Immature natural killer cell (primary cell): ENCODE results near the gene FRS2. TPM values are rescaled to one million over a fixed set of nuclear protein-coding genes. Genes with fewer than 3 reads are reported as not detected.

Experiments used
- DNase-seq, 3 donors: peaks; one replicate each; pipeline ENCODE4 v3.0.0; 2022; ENCODE audit warnings: mixed read lengths in 1 of 3
- H3K27ac Mint-ChIP-seq, 6 donors: one replicate each; pipeline ENCODE4 v1.8.0; 2020; ENCODE audit warnings: mixed read lengths in 6 of 6, mild to moderate bottlenecking in 5 of 6, inconsistent platforms in 4 of 6, moderate library complexity in 3 of 6
- H3K27me3 Mint-ChIP-seq, 3 donors: one replicate each; pipeline ENCODE4 v1.8.0; 2020 to 2021; ENCODE audit warnings: low read depth in 3 of 3, mild to moderate bottlenecking in 3 of 3, mixed read lengths in 3 of 3, moderate library complexity in 3 of 3, inconsistent platforms in 1 of 3
- H3K36me3 Mint-ChIP-seq, 3 donors: one replicate each; pipeline ENCODE4 v1.8.0; 2020; ENCODE audit warnings: mixed read lengths in 3 of 3, inconsistent platforms in 2 of 3, mild to moderate bottlenecking in 2 of 3
- H3K4me1 Mint-ChIP-seq, 2 donors: one replicate each; pipeline ENCODE4 v1.8.0; 2020; ENCODE audit warnings: inconsistent platforms in 2 of 2, mild to moderate bottlenecking in 2 of 2, mixed read lengths in 2 of 2, moderate library complexity in 1 of 2
- H3K4me3 Mint-ChIP-seq, 5 donors: one replicate each; pipeline ENCODE4 v1.8.0; 2020; ENCODE audit warnings: mild to moderate bottlenecking in 5 of 5, mixed read lengths in 5 of 5, inconsistent platforms in 3 of 5, moderate library complexity in 3 of 5
- H3K9me3 Mint-ChIP-seq, 6 donors: one replicate each; pipeline ENCODE4 v1.8.0; 2020; ENCODE audit warnings: mild to moderate bottlenecking in 6 of 6, mixed read lengths in 6 of 6, inconsistent platforms in 4 of 6, moderate library complexity in 3 of 6
- polyA plus RNA-seq, 3 donors: library from polyadenylated mRNA; unstranded; fragments of 300-500 nt; fragmentation: Illumina TruSeq; gene quantifications; one replicate each; pipeline ENCODE4 v1.2.3, GENCODE V29; 2021

The FRS2 gene
- polyA plus RNA-seq, result 10 to 100 TPM in 1 of 3 donors, 1 to 10 TPM in 2; 5.6 to 11.2 (median 7.8) TPM

- Mint-ChIP-seq H3K27me3 (peaks cover 0 to 2% (median 2%) of the 10 kb centered on the region in 3 donors), H3K27ac (peak within 1 kb of the TSS; percentile 86 to 98 (median 96)), H3K4me1 (peaks cover 41 to 55% of the 10 kb centered on the region in 2 donors), H3K4me3 (peak within 1 kb of the TSS; percentile 96 to 99 (median 96)), H3K9me3 (no peaks in the 10 kb centered on the region), H3K36me3 (no peaks in the 10 kb centered on the region)
- DNase-seq, result peak; percentile 77 to 83 (median 82)
These were observed at the start of gene FRS2 for GRCh38 chr12:69470189-69471075. Gene FRS2, plus strand, starts transcription at chr12:69470388. Its CDS starts 98,643 bp downstream, at chr12:69569031.

GRCh38 chr12:69421548-69421947, 48.6 kb upstream of the FRS2 start:
- no peak overlapping the region for H3K4me3 Mint-ChIP-seq

GRCh38 chr12:69423037-69423905, 46.9 kb upstream of the FRS2 start:
- Mint-ChIP-seq H3K9me3 (no peaks in the 10 kb centered on the region), H3K4me3 (no peak overlapping the region), H3K36me3 (peaks cover 0 to 18% (median 0%) of the 10 kb centered on the region in 3 donors), H3K27me3 (peaks cover 0 to 2% (median 1%) of the 10 kb centered on the region in 3 donors), H3K4me1 (no peaks in the 10 kb centered on the region), H3K27ac (no peak overlapping the region)
- no peak for DNase-seq

More at GRCh38 chr12:69421548-69421947, 48.6 kb upstream of the FRS2 start:
- no peaks in the 10 kb centered on the region for H3K9me3 Mint-ChIP-seq
- H3K4me1 Mint-ChIP-seq, result no peaks in the 10 kb centered on the region
- peaks cover 0 to 12% (median 0%) of the 10 kb centered on the region in 3 donors for H3K36me3 Mint-ChIP-seq
- H3K27ac Mint-ChIP-seq, result no peak overlapping the region
- DNase-seq, result no peak
- H3K27me3 Mint-ChIP-seq, result peaks cover 0 to 2% (median 1%) of the 10 kb centered on the region in 3 donors

GRCh38 chr12:69425417-69425816, 44.8 kb upstream of the FRS2 start:
- no peak for DNase-seq
- Mint-ChIP-seq H3K4me1 (no peaks in the 10 kb centered on the region), H3K27ac (no peak overlapping the region), H3K4me3 (no peak overlapping the region), H3K27me3 (peaks cover 0 to 2% (median under 1%) of the 10 kb centered on the region in 3 donors), H3K36me3 (peaks cover 0 to 10% (median 0%) of the 10 kb centered on the region in 3 donors), H3K9me3 (no peaks in the 10 kb centered on the region)

GRCh38 chr12:69428351-69429073, 41.7 kb upstream of the FRS2 start:
- no peaks in the 10 kb centered on the region for H3K9me3 Mint-ChIP-seq
- H3K4me3 Mint-ChIP-seq, result no peak overlapping the region
- peaks cover 0 to 5% (median 0%) of the 10 kb centered on the region in 3 donors for H3K36me3 Mint-ChIP-seq
- no peaks in the 10 kb centered on the region for H3K4me1 Mint-ChIP-seq
- H3K27ac Mint-ChIP-seq, result no peak overlapping the region
- DNase-seq, result no peak
- H3K27me3 Mint-ChIP-seq, result no peaks in the 10 kb centered on the region

GRCh38 chr12:69430942-69431590, 39.1 kb upstream of the FRS2 start:
- Mint-ChIP-seq H3K4me1 (no peaks in the 10 kb centered on the region), H3K9me3 (no peaks in the 10 kb centered on the region), H3K27ac (no peak overlapping the region), H3K27me3 (peaks cover 0 to 3% (median 0%) of the 10 kb centered on the region in 3 donors), H3K36me3 (peaks cover 0 to 5% (median 0%) of the 10 kb centered on the region in 3 donors), H3K4me3 (no peak overlapping the region)
- DNase-seq, result no peak

GRCh38 chr12:69431591-69432222, 38.5 kb upstream of the FRS2 start:
- Mint-ChIP-seq H3K4me1 (no peaks in the 10 kb centered on the region), H3K27ac (no peak overlapping the region)

GRCh38 chr12:69433653-69434052, 36.5 kb upstream of the FRS2 start:
- Mint-ChIP-seq H3K4me3 (no peak overlapping the region), H3K4me1 (no peaks in the 10 kb centered on the region), H3K9me3 (no peaks in the 10 kb centered on the region), H3K36me3 (no peaks in the 10 kb centered on the region), H3K27me3 (peaks cover 0 to 3% (median 0%) of the 10 kb centered on the region in 3 donors), H3K27ac (no peak overlapping the region)
- DNase-seq, result no peak

More at GRCh38 chr12:69431591-69432222, 38.5 kb upstream of the FRS2 start:
- H3K27me3 Mint-ChIP-seq, result peaks cover 0 to 3% (median 0%) of the 10 kb centered on the region in 3 donors
- peaks cover 0 to 5% (median 0%) of the 10 kb centered on the region in 3 donors for H3K36me3 Mint-ChIP-seq
- no peak overlapping the region for H3K4me3 Mint-ChIP-seq
- H3K9me3 Mint-ChIP-seq, result no peaks in the 10 kb centered on the region
- DNase-seq, result no peak

- Mint-ChIP-seq H3K9me3 (no peaks in the 10 kb centered on the region), H3K27me3 (peaks cover 0 to 3% (median 0%) of the 10 kb centered on the region in 3 donors), H3K4me1 (no peaks in the 10 kb centered on the region), H3K4me3 (no peak overlapping the region), H3K36me3 (no peaks in the 10 kb centered on the region), H3K27ac (no peak overlapping the region)
- no peak for DNase-seq
These were observed 34.5 kb upstream of the FRS2 start for GRCh38 chr12:69435644-69436043.

GRCh38 chr12:69437073-69437472, 33.1 kb upstream of the FRS2 start:
- Mint-ChIP-seq H3K4me1 (no peaks in the 10 kb centered on the region), H3K9me3 (no peaks in the 10 kb centered on the region), H3K36me3 (no peaks in the 10 kb centered on the region), H3K4me3 (no peak overlapping the region), H3K27ac (no peak overlapping the region), H3K27me3 (peaks cover 0 to 3% (median 0%) of the 10 kb centered on the region in 3 donors)
- DNase-seq, result no peak

GRCh38 chr12:69438539-69438938, 31.6 kb upstream of the FRS2 start:
- no peaks in the 10 kb centered on the region for H3K36me3 Mint-ChIP-seq

GRCh38 chr12:69440016-69440415, 30.2 kb upstream of the FRS2 start:
- H3K36me3 Mint-ChIP-seq, result no peaks in the 10 kb centered on the region
- DNase-seq, result no peak
- H3K27me3 Mint-ChIP-seq, result peaks cover 0 to 3% (median 1%) of the 10 kb centered on the region in 3 donors
- H3K4me1 Mint-ChIP-seq, result no peaks in the 10 kb centered on the region
- H3K4me3 Mint-ChIP-seq, result no peak overlapping the region
- no peak overlapping the region for H3K27ac Mint-ChIP-seq
- no peaks in the 10 kb centered on the region for H3K9me3 Mint-ChIP-seq

More at GRCh38 chr12:69438539-69438938, 31.6 kb upstream of the FRS2 start:
- no peaks in the 10 kb centered on the region for H3K9me3 Mint-ChIP-seq
- no peak for DNase-seq
- H3K27me3 Mint-ChIP-seq, result peaks cover 0 to 3% (median 1%) of the 10 kb centered on the region in 3 donors
- H3K4me1 Mint-ChIP-seq, result no peaks in the 10 kb centered on the region
- H3K4me3 Mint-ChIP-seq, result no peak overlapping the region
- H3K27ac Mint-ChIP-seq, result no peak overlapping the region
